ENCODE measurements around the gene LCP2.

LCP2 gene

DNA sequence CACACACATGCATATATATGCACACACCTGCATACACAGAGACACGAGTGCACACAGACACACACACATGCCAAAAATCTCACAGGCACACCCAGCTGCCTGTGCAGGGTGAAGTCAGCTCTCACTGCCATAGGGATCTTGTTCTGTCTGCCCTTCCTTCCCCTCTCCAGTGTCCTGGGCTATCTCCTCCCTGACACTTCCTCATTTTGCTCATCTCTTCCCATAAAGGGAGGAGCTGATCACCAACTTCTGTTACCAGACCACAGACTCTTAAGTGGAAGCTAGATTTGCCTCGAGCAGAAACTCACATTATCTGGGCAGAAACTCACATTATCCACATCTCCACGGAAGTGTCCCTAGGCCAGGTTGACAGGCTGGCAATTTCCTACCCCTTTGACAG is 28.7 kb downstream of the LCP2 start:
- no peak for DNase-seq (ENCODE audit: low read depth)
- TF ChIP-seq, protein P1, sequence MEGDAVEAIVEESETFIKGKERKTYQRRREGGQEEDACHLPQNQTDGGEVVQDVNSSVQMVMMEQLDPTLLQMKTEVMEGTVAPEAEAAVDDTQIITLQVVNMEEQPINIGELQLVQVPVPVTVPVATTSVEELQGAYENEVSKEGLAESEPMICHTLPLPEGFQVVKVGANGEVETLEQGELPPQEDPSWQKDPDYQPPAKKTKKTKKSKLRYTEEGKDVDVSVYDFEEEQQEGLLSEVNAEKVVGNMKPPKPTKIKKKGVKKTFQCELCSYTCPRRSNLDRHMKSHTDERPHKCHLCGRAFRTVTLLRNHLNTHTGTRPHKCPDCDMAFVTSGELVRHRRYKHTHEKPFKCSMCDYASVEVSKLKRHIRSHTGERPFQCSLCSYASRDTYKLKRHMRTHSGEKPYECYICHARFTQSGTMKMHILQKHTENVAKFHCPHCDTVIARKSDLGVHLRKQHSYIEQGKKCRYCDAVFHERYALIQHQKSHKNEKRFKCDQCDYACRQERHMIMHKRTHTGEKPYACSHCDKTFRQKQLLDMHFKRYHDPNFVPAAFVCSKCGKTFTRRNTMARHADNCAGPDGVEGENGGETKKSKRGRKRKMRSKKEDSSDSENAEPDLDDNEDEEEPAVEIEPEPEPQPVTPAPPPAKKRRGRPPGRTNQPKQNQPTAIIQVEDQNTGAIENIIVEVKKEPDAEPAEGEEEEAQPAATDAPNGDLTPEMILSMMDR (conservative IDR thresholded peaks at IDR 0.05; ENCODE audit: low read depth, low read length): no peak
- no peak overlapping the region for H3K4me3 ChIP-seq (ENCODE audit: low read length)

DNA sequence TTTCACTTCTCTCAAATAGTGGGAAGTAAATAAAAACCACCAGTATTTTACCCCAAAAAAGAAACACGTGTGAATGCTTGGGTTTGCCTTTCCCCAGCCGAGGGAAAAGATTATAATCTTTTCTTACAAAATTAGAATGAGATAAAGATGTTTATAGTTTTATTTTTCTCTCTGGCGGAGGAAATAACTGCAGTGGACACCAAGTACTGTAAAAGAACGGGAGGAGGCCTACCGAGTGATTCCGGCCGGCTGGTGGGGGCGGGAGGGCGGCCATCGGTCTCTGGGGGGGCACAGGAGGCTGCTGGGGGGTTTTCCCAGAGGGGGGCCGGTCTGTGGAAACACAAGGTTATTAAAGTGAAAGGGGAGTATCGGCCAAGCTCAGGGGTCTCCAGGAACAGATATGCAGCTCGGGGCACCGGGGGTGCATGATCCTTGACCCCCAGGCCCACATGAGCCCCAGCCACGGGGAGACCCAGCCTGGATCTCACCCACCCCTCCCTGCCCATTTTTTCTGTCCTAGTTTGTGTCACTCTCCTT is 29.4 kb downstream of the LCP2 start:
- DNase-seq (ENCODE audit: low read depth): no peak
- TF ChIP-seq, protein P1 (conservative IDR thresholded peaks at IDR 0.05; ENCODE audit: low read depth, low read length): no peak
- no peak overlapping the region for H3K4me3 ChIP-seq (ENCODE audit: low read length)

DNA sequence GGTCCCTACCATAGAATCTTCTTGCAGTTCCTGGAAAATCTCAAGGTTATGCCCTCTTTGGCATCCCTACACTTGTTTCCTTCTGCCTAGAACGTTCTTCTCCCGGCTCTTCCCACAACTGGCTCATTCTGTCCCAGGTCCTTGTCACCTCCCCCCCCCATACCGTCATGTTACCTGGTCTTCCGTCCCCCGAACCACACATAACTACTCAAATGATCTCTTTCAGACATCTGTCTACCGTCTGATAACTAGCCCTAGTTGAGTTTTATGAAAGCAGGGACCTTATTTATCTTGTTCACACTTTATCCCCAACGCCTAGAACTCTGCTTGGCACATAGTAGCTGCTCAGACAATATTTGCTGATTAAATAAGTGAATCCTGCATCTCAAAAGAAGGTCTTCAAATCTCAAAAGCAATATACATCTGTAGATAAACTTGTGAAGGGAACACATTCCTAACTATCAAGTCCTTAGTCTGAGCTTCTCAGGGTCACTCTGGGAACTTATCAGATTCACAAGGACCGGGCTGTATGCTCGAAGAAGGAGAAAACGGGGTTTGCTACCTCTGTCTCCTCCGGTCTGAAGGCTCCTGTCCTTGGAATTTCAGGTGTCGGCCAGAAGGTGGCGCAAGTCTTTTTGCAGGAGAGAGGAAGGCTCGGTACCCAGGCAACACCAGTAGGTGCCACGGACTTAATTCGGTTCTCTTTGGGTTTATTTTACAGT is 30.0 kb downstream of the LCP2 start:
- peak; percentile 21 for DNase-seq (ENCODE audit: low read depth)
- TF ChIP-seq, protein P1 (conservative IDR thresholded peaks at IDR 0.05; ENCODE audit: low read depth, low read length): peak; percentile 94
- no peak overlapping the region for H3K4me3 ChIP-seq (ENCODE audit: low read length)

DNA sequence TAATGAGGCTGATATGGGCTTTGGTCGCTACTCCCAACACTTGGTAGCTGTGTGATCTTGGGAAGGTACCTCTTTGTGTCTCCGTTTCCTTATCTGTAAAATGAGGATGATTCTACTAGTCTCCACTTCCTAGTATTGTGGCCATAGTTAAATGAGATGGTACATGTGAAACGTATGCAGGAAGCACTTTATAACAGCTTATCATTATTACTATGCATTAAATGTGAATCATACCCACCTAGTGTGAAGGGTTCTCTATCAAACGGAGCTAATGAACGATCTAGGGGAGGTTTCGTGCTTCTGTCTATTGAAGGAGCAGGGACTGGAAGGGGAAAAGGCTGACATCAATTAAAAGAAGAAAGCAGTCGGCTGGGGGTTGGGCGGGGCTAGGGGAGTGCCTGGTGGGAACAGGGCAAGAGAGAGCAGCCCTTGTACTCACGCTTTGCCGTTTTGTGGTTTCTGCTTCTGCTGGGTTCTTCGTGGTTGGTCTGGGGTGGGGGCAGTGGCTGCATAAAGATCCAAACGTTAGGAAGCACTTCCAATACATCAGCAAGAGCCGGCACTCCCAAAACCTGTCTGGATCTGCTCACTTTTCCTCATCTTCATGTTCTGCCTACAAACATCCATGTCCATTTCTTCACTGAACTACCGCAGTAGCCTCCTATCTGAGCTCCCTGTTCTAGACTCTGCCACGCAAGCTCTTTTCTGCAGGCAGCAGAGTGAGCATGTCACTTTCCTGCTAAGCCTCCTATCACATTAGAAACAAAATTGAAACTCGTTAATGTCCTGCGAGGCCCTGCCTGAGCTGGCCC is 30.8 kb downstream of the LCP2 start:
- no peak overlapping the region for H3K4me3 ChIP-seq (ENCODE audit: low read length)
- no peak for DNase-seq (ENCODE audit: low read depth)

DNA sequence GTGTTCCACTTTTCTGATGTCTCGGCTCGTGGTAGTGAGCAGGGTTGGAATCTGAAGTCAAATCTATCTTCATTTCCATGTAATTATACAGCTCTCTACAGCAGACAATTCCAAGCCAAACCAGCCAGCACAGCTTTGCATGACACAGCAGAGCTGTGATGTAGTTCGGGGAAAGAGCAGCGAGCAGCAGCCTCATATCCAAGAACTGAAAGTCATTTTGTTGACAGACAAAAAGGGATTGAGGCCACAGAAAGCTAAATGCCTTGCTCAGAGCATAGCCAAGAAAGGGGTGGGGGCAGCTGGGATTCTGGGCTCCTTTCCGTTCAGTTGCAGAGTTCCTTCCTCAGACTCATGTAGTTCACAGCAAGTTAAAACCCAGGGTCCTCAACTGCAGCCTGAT is 32.1 kb downstream of the LCP2 start:
- TF ChIP-seq, protein P1 (conservative IDR thresholded peaks at IDR 0.05; ENCODE audit: low read depth, low read length): no peak
- no peak for DNase-seq (ENCODE audit: low read depth)
- no peak overlapping the region for H3K4me3 ChIP-seq (ENCODE audit: low read length)

More for the DNA sequence above, 30.8 kb downstream of the LCP2 start:
- TF ChIP-seq, protein P1 (conservative IDR thresholded peaks at IDR 0.05; ENCODE audit: low read depth, low read length): no peak

GRCh38 chr5:170263906-170264305 is 33.7 kb downstream of the LCP2 start:
- TF ChIP-seq, protein P1 (conservative IDR thresholded peaks at IDR 0.05; ENCODE audit: low read depth, low read length): no peak
- no peak overlapping the region for H3K4me3 ChIP-seq (ENCODE audit: low read length)
- no peak for DNase-seq (ENCODE audit: low read depth)

Data from retinal pigment epithelial cell (primary cell).